H9 (cell line): ENCODE measurements around the gene FTMT. TPM values are rescaled to one million over a fixed set of nuclear protein-coding genes. Genes with fewer than 3 reads are reported as not detected.

ENCODE experiments used
- DNase-seq: peaks from one replicate; pipeline ENCODE4 v3.0.0-alpha.2; 2017
- H2AFZ ChIP-seq: one replicate; pipeline ENCODE4 v1.6.1; 2013; ENCODE audit warnings: mild to moderate bottlenecking, low read length, control low read depth, moderate library complexity
- H2AK5ac ChIP-seq: 2 replicates; pipeline ENCODE4 v1.6.1; 2013; ENCODE audit warnings: low read length, control low read depth, mixed read lengths; ENCODE audit not compliant: insufficient read length
- H2BK120ac ChIP-seq: one replicate; pipeline ENCODE4 v1.6.1; 2013; ENCODE audit warnings: low read depth, mild to moderate bottlenecking, low read length, control low read depth, inconsistent platforms; ENCODE audit not compliant: poor library complexity, severe bottlenecking
- H2BK12ac ChIP-seq: 2 replicates; pipeline ENCODE4 v1.6.1; 2013; ENCODE audit warnings: low read length, control low read depth, mixed read lengths, low read depth; ENCODE audit not compliant: insufficient read length
- H2BK15ac ChIP-seq: 2 replicates; pipeline ENCODE4 v1.6.1; 2013; ENCODE audit warnings: low read depth, low read length, control low read depth
- H2BK20ac ChIP-seq: one replicate; pipeline ENCODE4 v1.6.1; 2013; ENCODE audit warnings: low read depth, mild to moderate bottlenecking, low read length, control low read depth, inconsistent platforms; ENCODE audit not compliant: poor library complexity, severe bottlenecking
- H2BK5ac ChIP-seq: 2 replicates; pipeline ENCODE4 v1.6.1; 2013; ENCODE audit warnings: low read length, control low read depth, mixed read lengths; ENCODE audit not compliant: insufficient read length
- H3K14ac ChIP-seq: 2 replicates; pipeline ENCODE4 v1.6.1; 2013; ENCODE audit warnings: low read length, control low read depth; ENCODE audit not compliant: insufficient read depth
- H3K18ac ChIP-seq: 2 replicates; pipeline ENCODE4 v1.6.1; 2013; ENCODE audit warnings: low read depth, mild to moderate bottlenecking, mixed read lengths, low read length, control low read depth; ENCODE audit not compliant: insufficient read length
- H3K23ac ChIP-seq: 2 replicates; pipeline ENCODE4 v1.6.1; 2013; ENCODE audit warnings: low read length, control low read depth, mixed read lengths, low read depth; ENCODE audit not compliant: insufficient read length
- H3K23me2 ChIP-seq: 2 replicates; pipeline ENCODE4 v1.6.1; 2013; ENCODE audit warnings: low read depth, mild to moderate bottlenecking, mixed read lengths, low read length, control low read depth; ENCODE audit not compliant: insufficient read length, poor library complexity, severe bottlenecking
- H3K27ac ChIP-seq: 2 replicates; pipeline ENCODE4 v1.5.1; 2013; ENCODE audit warnings: low read length, control low read depth, mixed read lengths, low read depth; ENCODE audit not compliant: insufficient read length
- H3K27me3 ChIP-seq: 2 replicates; pipeline ENCODE4 v1.6.1; 2013; ENCODE audit warnings: low read length, control low read depth, inconsistent platforms; ENCODE audit not compliant: insufficient read depth
- H3K4ac ChIP-seq: 2 replicates; pipeline ENCODE4 v1.6.1; 2013; ENCODE audit warnings: low read depth, mild to moderate bottlenecking, control low read depth, inconsistent platforms, low read length, moderate library complexity
- H3K4me1 ChIP-seq: 2 replicates; pipeline ENCODE4 v1.6.1; 2013; ENCODE audit warnings: low read length, control low read depth, inconsistent platforms; ENCODE audit not compliant: insufficient read depth
- H3K4me2 ChIP-seq: 2 replicates; pipeline ENCODE4 v1.6.1; 2013; ENCODE audit warnings: low read length, control low read depth, mixed read lengths; ENCODE audit not compliant: insufficient read length, insufficient read depth
- H3K56ac ChIP-seq: 2 replicates; pipeline ENCODE4 v1.6.1; 2013; ENCODE audit warnings: low read depth, mild to moderate bottlenecking, mixed read lengths, low read length, control low read depth; ENCODE audit not compliant: insufficient read length
- H3K79me1 ChIP-seq: 2 replicates; pipeline ENCODE4 v1.6.1; 2013; ENCODE audit warnings: low read depth, mild to moderate bottlenecking, moderate library complexity, low read length, control low read depth, inconsistent platforms; ENCODE audit not compliant: insufficient read depth, poor library complexity, severe bottlenecking
- H3K79me2 ChIP-seq: 2 replicates; pipeline ENCODE4 v1.6.1; 2013; ENCODE audit warnings: low read length, control low read depth, inconsistent platforms; ENCODE audit not compliant: insufficient read depth
- H3K9ac ChIP-seq: 2 replicates; pipeline ENCODE4 v1.6.1; 2013; ENCODE audit warnings: low read length, control low read depth, mixed read lengths; ENCODE audit not compliant: insufficient read length; ENCODE audit errors: extremely low read depth
- H3K9me3 ChIP-seq: one replicate; pipeline ENCODE4 v1.6.1; 2013; ENCODE audit warnings: low read depth, low read length, inconsistent platforms; ENCODE audit not compliant: control insufficient read depth
- H3T11ph ChIP-seq: one replicate; pipeline ENCODE4 v1.6.1; 2013; ENCODE audit warnings: mild to moderate bottlenecking, low read length, control low read depth, inconsistent platforms
- H4K20me1 ChIP-seq: one replicate; pipeline ENCODE4 v1.6.1; 2013; ENCODE audit not compliant: control insufficient read depth, insufficient read length, insufficient read depth
- H4K5ac ChIP-seq: 2 replicates; pipeline ENCODE4 v1.6.1; 2013; ENCODE audit warnings: low read depth, mild to moderate bottlenecking, mixed read lengths, low read length, control low read depth; ENCODE audit not compliant: insufficient read length
- H4K8ac ChIP-seq: replicated peaks from 2 replicates; pipeline ENCODE4 v1.6.1; 2013; ENCODE audit warnings: low read length, control low read depth, mixed read lengths, low read depth; ENCODE audit not compliant: insufficient read length
- H4K91ac ChIP-seq: 2 replicates; pipeline ENCODE4 v1.6.1; 2013; ENCODE audit warnings: low read depth, mild to moderate bottlenecking, moderate library complexity, mixed read lengths, low read length, control low read depth; ENCODE audit not compliant: insufficient read length
- H3K27ac Mint-ChIP-seq, 3 experiments: 2 replicates in 2 of 3; 3 replicates in 1 of 3; pipeline ENCODE4 v1.8.0; 2020 to 2021; ENCODE audit warnings: mixed read lengths in 3 of 3, mild to moderate bottlenecking in 1 of 3, moderate library complexity in 1 of 3
- H3K27me3 Mint-ChIP-seq: 2 replicates; pipeline ENCODE4 v1.8.0; 2021; ENCODE audit warnings: low read depth, mild to moderate bottlenecking, moderate library complexity, mixed read lengths
- H3K36me3 Mint-ChIP-seq, 3 experiments: 2 replicates in 2 of 3; 3 replicates in 1 of 3; pipeline ENCODE4 v1.8.0; 2020 to 2021; ENCODE audit warnings: low read depth in 3 of 3, mixed read lengths in 3 of 3; ENCODE audit not compliant: insufficient read depth in 1 of 3
- H3K4me1 Mint-ChIP-seq, 2 experiments: 2 replicates each; pipeline ENCODE4 v1.8.0; 2020; ENCODE audit warnings: mixed read lengths in 2 of 2
- H3K4me3 Mint-ChIP-seq, 2 experiments: 2 replicates in 1 of 2; 3 replicates in 1 of 2; pipeline ENCODE4 v1.8.0; 2020 to 2021; ENCODE audit warnings: mild to moderate bottlenecking in 2 of 2, mixed read lengths in 2 of 2, moderate library complexity in 1 of 2
- H3K9me3 Mint-ChIP-seq, 2 experiments: 2 replicates in 1 of 2; 3 replicates in 1 of 2; pipeline ENCODE4 v1.8.0; 2020; ENCODE audit warnings: mild to moderate bottlenecking in 2 of 2, mixed read lengths in 2 of 2, moderate library complexity in 1 of 2
- WGBS: extraction: QIAGEN DNeasy Blood & Tissue Kit; methylation state at CpG from one replicate; pipeline ENCODE4 v1.1.7; 2013; ENCODE audit warnings: missing lambda C conversion rate, low lambda C conversion rate, mixed read lengths; ENCODE audit not compliant: insufficient read length; ENCODE audit errors: extremely low coverage; 5-methylcytosine and 5-hydroxymethylcytosine counted together
- total RNA-seq: library from RNA; stranded (reverse); gene quantifications from 2 replicates; pipeline ENCODE4 v1.2.1, GENCODE V29; 2021
- TF ChIP-seq, protein P1 (sequence below): fragments of 200-600 bp; sonication (generic); conservative IDR thresholded peaks from 3 replicates; pipeline ENCODE4 v1.8.0; 2021; ENCODE audit warnings: antibody characterized with exemption, mild to moderate bottlenecking

FTMT gene
- total RNA-seq, 1 experiment from 2014 or later, result not detected

DNA sequence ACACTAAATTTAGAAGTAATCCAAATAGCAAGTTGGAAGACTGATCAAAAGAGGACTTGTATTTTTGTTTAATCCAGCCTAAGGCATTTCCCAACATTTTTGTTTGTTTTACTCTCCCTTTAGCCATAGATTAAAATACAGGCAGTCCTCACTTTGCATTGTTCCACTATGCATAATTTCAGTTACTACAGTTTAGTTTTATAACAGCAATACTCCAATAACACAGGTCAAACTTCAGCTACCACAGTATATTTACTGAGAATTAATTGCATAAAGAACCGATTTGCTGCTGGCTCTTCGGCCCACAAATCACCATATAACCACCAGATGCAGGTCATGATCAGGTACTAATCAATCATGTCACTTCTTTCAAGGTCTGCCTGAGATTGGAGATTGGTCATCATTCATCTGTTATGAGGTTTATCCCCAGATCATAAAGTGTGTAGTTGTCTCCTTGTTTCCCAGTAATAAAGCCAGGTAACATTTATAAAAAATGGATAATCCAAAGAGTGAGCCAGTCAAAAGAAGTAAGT, 12.1 kb downstream of the FTMT start:
- no peak overlapping the region for H2BK5ac ChIP-seq
- no peaks in the 10 kb centered on the region for H3K4me1 ChIP-seq
- no peaks in the 10 kb centered on the region for H3K9me3 ChIP-seq
- no peak overlapping the region for H2BK20ac ChIP-seq
- H3K27me3 ChIP-seq, result no peaks in the 10 kb centered on the region
- no peaks in the 10 kb centered on the region for H3K79me1 ChIP-seq
- no peak overlapping the region for H2BK12ac ChIP-seq
- H3K4me1 Mint-ChIP-seq, result peaks cover 6 to 7% of the 10 kb centered on the region in 2 experiments
- no peak overlapping the region for H3K56ac ChIP-seq
- no peak overlapping the region for H3T11ph ChIP-seq
- H3K27ac Mint-ChIP-seq, result no peak overlapping the region
- no peaks in the 10 kb centered on the region for H4K20me1 ChIP-seq
- no peak overlapping the region for H3K18ac ChIP-seq
- H3K14ac ChIP-seq, result no peak overlapping the region
- no peaks in the 10 kb centered on the region for H3K9me3 Mint-ChIP-seq
- no peak overlapping the region for H2AK5ac ChIP-seq
- no peaks in the 10 kb centered on the region; the same call in 1 of the 2 replicates for H3K27me3 Mint-ChIP-seq
- no peak overlapping the region for H3K9ac ChIP-seq
- no peak overlapping the region for H4K8ac ChIP-seq
- H2BK15ac ChIP-seq, result no peak overlapping the region
- no peak overlapping the region for H3K23ac ChIP-seq
- no peak overlapping the region for H4K91ac ChIP-seq
- WGBS, result no CpG with 5 or more reads among the region's 2 CpGs
- H4K5ac ChIP-seq, result no peak overlapping the region
- no peak overlapping the region for H3K4me2 ChIP-seq
- H3K27ac ChIP-seq, result no peak overlapping the region
- no peaks in the 10 kb centered on the region for H3K23me2 ChIP-seq
- no peak overlapping the region for H2AFZ ChIP-seq
- no peak overlapping the region for H3K4me3 Mint-ChIP-seq
- no peaks in the 10 kb centered on the region for H3K36me3 Mint-ChIP-seq
- no peaks in the 10 kb centered on the region for H3K79me2 ChIP-seq
- no peak overlapping the region for H2BK120ac ChIP-seq
- H3K4ac ChIP-seq, result no peak overlapping the region
- TF ChIP-seq, protein P1, sequence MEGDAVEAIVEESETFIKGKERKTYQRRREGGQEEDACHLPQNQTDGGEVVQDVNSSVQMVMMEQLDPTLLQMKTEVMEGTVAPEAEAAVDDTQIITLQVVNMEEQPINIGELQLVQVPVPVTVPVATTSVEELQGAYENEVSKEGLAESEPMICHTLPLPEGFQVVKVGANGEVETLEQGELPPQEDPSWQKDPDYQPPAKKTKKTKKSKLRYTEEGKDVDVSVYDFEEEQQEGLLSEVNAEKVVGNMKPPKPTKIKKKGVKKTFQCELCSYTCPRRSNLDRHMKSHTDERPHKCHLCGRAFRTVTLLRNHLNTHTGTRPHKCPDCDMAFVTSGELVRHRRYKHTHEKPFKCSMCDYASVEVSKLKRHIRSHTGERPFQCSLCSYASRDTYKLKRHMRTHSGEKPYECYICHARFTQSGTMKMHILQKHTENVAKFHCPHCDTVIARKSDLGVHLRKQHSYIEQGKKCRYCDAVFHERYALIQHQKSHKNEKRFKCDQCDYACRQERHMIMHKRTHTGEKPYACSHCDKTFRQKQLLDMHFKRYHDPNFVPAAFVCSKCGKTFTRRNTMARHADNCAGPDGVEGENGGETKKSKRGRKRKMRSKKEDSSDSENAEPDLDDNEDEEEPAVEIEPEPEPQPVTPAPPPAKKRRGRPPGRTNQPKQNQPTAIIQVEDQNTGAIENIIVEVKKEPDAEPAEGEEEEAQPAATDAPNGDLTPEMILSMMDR, result no peak
- no peak for DNase-seq
